K562 (cell line): ENCODE data around the gene TM4SF5.

Experiments
- NBN ChIP-seq: fragments of 450-650 bp; IDR thresholded peaks from 2 replicates; pipeline ENCODE4 v1.6.1; 2016; ENCODE audit warnings: low read depth, mild to moderate bottlenecking
- SMAD4 ChIP-seq: fragments of 250-450 bp; sonication (Bioruptor Pico); conservative IDR thresholded peaks from 2 replicates; pipeline ENCODE4 v1.8.0; 2021; ENCODE audit warnings: inconsistent platforms, mild to moderate bottlenecking, moderate library complexity
- SUPT5H ChIP-seq: fragments of 450-650 bp; IDR thresholded peaks from 2 replicates; pipeline ENCODE4 v1.6.1; 2016
- USF2 ChIP-seq: sonication (generic); formaldehyde crosslinking; IDR thresholded peaks from 2 replicates; pipeline ENCODE4 v1.5.0; 2020; ENCODE audit warnings: missing genetic modification reagents
- ZNF124 ChIP-seq: sonication (generic); formaldehyde crosslinking; IDR thresholded peaks from 2 replicates; pipeline ENCODE4 v1.8.1; 2022; ENCODE audit warnings: missing genetic modification reagents

GRCh38 chr17:4747847-4748246 lies 23.8 kb upstream of the TM4SF5 start:
- TF ChIP-seq ZNF124 (no peak), SMAD4 (CRISPR knock-in tag) (no peak), SUPT5H (no peak), USF2 (CRISPR knock-in tag) (no peak), NBN (no peak)
